H1 (cell line): ENCODE data around the gene CD81. TPM values are rescaled to one million over a fixed set of nuclear protein-coding genes. Genes with fewer than 3 reads are reported as not detected.

Source experiments
- CTCF ChIA-PET: fragments of 300-600 bp; sonication (Branson Sonifier 250); formaldehyde crosslinking; loops from one replicate; lab custom pipeline; 2021; ENCODE audit not compliant: partially characterized antibody; lab: Charles Lee
- POLR2A ChIA-PET: fragments of 300-600 bp; sonication (Branson Sonifier 250); formaldehyde crosslinking; loops from one replicate; lab custom pipeline; 2021; ENCODE audit warnings: inconsistent platforms; ENCODE audit not compliant: partially characterized antibody; lab: Charles Lee
- DNase-seq, 2 experiments: peaks; one replicate each; pipeline versions ENCODE4 v3.0.0 to v3.0.0-alpha.2; 2010 to 2022; ENCODE audit warnings: low spot score in 2 of 2, low read depth in 1 of 2, mixed read lengths in 1 of 2
- FAIRE-seq: peaks from 2 replicates; lab custom pipeline; 2011; peaks lifted over from hg19 to GRCh38; lab: Jason Lieb, UNC
- H2AFZ ChIP-seq: 2 replicates; pipeline ENCODE4 v1.8.1; 2012; ENCODE audit warnings: low read length, inconsistent platforms
- H2AK5ac ChIP-seq: 2 replicates; pipeline ENCODE4 v1.6.1; 2013; ENCODE audit warnings: low read depth, low read length
- H2BK120ac ChIP-seq: replicated peaks from 2 replicates; pipeline ENCODE3; 2013; ENCODE audit warnings: low read depth, low read length, inconsistent platforms
- H2BK12ac ChIP-seq: 2 replicates; pipeline ENCODE4 v1.6.1; 2013; ENCODE audit warnings: low read depth, low read length
- H2BK15ac ChIP-seq: 2 replicates; pipeline ENCODE4 v1.6.1; 2013; ENCODE audit warnings: low read length
- H2BK20ac ChIP-seq: 2 replicates; pipeline ENCODE4 v1.6.1; 2013; ENCODE audit warnings: low read length
- H2BK5ac ChIP-seq: 2 replicates; pipeline ENCODE4 v1.6.1; 2013; ENCODE audit warnings: low read depth, low read length
- H3K14ac ChIP-seq: 2 replicates; pipeline ENCODE4 v1.6.1; 2013; ENCODE audit warnings: inconsistent platforms; ENCODE audit not compliant: insufficient read length
- H3K18ac ChIP-seq: 2 replicates; pipeline ENCODE4 v1.6.1; 2013; ENCODE audit warnings: low read length; ENCODE audit errors: extremely low read depth
- H3K23ac ChIP-seq: 2 replicates; pipeline ENCODE4 v1.6.1; 2013; ENCODE audit warnings: inconsistent platforms; ENCODE audit not compliant: insufficient read length
- H3K23me2 ChIP-seq: 2 replicates; pipeline ENCODE4 v1.6.1; 2013; ENCODE audit warnings: low read depth, low read length
- H3K27ac ChIP-seq: 2 replicates; pipeline ENCODE4 v1.6.1; 2011; ENCODE audit warnings: low read depth, low read length, inconsistent platforms
- H3K27me3 ChIP-seq, 4 experiments: replicated peaks in 1 of 4; 1 replicate in 1 of 4; 2 replicates in 3 of 4; pipeline versions ENCODE4 v1.6.1 to v1.8.1; 2011 to 2013; ENCODE audit warnings: low read length in 3 of 4, mild to moderate bottlenecking in 3 of 4, inconsistent platforms in 2 of 4, mixed read lengths in 2 of 4, moderate library complexity in 1 of 4; ENCODE audit not compliant: control insufficient read depth in 3 of 4, insufficient read depth in 3 of 4; ENCODE audit errors: extremely low read depth in 1 of 4
- H3K36me3 ChIP-seq, 4 experiments: 2 replicates each; pipeline versions ENCODE4 v1.6.1 to v1.8.1; 2011 to 2013; ENCODE audit warnings: mild to moderate bottlenecking in 4 of 4, low read length in 3 of 4, moderate library complexity in 2 of 4, control low read depth in 1 of 4, inconsistent platforms in 1 of 4; ENCODE audit not compliant: insufficient read depth in 4 of 4, control insufficient read depth in 2 of 4
- H3K4ac ChIP-seq: replicated peaks from 2 replicates; pipeline ENCODE3; 2013; ENCODE audit warnings: low read length, low read depth, mixed read lengths, inconsistent platforms; ENCODE audit not compliant: insufficient read length
- H3K4me1 ChIP-seq, 4 experiments: replicated peaks in 1 of 4; 1 replicate in 1 of 4; 2 replicates in 3 of 4; pipeline versions ENCODE4 v1.6.1 to v1.8.1; 2011 to 2013; ENCODE audit warnings: low read length in 3 of 4, inconsistent platforms in 2 of 4, mixed read lengths in 1 of 4; ENCODE audit not compliant: insufficient read depth in 4 of 4, control insufficient read depth in 3 of 4
- H3K4me2 ChIP-seq, 2 experiments: 2 replicates each; pipeline versions ENCODE4 v1.6.1 to v1.8.1; 2011 to 2013; ENCODE audit warnings: low read depth in 2 of 2, low read length in 2 of 2, control low read depth in 1 of 2, inconsistent platforms in 1 of 2, mild to moderate bottlenecking in 1 of 2; ENCODE audit not compliant: insufficient read depth in 1 of 2
- H3K4me3 ChIP-seq, 4 experiments: fragments of 200-600, 300-600 bp in 1 of 4; sonication (generic), shearing (Covaris generic), sonication (Bioruptor Twin) in 1 of 4; 2 replicates each; pipeline versions ENCODE4 v1.5.1 to v1.8.1; 2011 to 2016; ENCODE audit warnings: low read length in 4 of 4, low read depth in 3 of 4, control low read depth in 2 of 4, inconsistent platforms in 2 of 4, mild to moderate bottlenecking in 2 of 4, mixed read lengths in 1 of 4, moderate library complexity in 1 of 4; ENCODE audit not compliant: insufficient read depth in 2 of 4; ENCODE audit errors: extremely low read depth in 1 of 4
- H3K56ac ChIP-seq: replicated peaks from 2 replicates; pipeline ENCODE3; 2013; ENCODE audit warnings: low read depth, mild to moderate bottlenecking, mixed read lengths, low read length, inconsistent platforms; ENCODE audit not compliant: insufficient read length
- H3K79me1 ChIP-seq: 2 replicates; pipeline ENCODE4 v1.6.1; 2013; ENCODE audit warnings: low read depth, low read length, control low read depth
- H3K79me2 ChIP-seq, 2 experiments: 2 replicates each; pipeline versions ENCODE4 v1.6.1 to v1.8.1; 2012 to 2013; ENCODE audit warnings: low read length in 2 of 2, mild to moderate bottlenecking in 2 of 2, inconsistent platforms in 1 of 2; ENCODE audit not compliant: insufficient read depth in 2 of 2, control insufficient read depth in 1 of 2
- H3K9ac ChIP-seq, 4 experiments: replicated peaks in 1 of 4; 1 replicate in 1 of 4; 2 replicates in 3 of 4; pipeline versions ENCODE4 v1.6.1 to v1.8.1; 2011 to 2013; ENCODE audit warnings: low read depth in 3 of 4, low read length in 3 of 4, control low read depth in 2 of 4, mild to moderate bottlenecking in 2 of 4, moderate library complexity in 2 of 4, inconsistent platforms in 1 of 4; ENCODE audit errors: extremely low read depth in 1 of 4
- H3K9me3 ChIP-seq, 2 experiments: 2 replicates each; pipeline versions ENCODE4 v1.6.1 to v1.8.1; 2012 to 2013; ENCODE audit warnings: mild to moderate bottlenecking in 2 of 2, moderate library complexity in 2 of 2, control low read depth in 1 of 2, inconsistent platforms in 1 of 2, low read depth in 1 of 2, low read length in 1 of 2, mixed read lengths in 1 of 2; ENCODE audit not compliant: insufficient read depth in 2 of 2
- H4K20me1 ChIP-seq, 2 experiments: replicated peaks in 1 of 2; 2 replicates each; pipeline versions ENCODE3 to v1.8.1; 2011 to 2013; ENCODE audit warnings: inconsistent platforms in 2 of 2, low read length in 2 of 2, mild to moderate bottlenecking in 1 of 2; ENCODE audit not compliant: insufficient read depth in 2 of 2, control insufficient read depth in 1 of 2
- H4K5ac ChIP-seq: 2 replicates; pipeline ENCODE4 v1.6.1; 2013; ENCODE audit warnings: low read length, low read depth, mixed read lengths, inconsistent platforms; ENCODE audit not compliant: insufficient read length
- H4K8ac ChIP-seq: 2 replicates; pipeline ENCODE4 v1.8.0; 2013; ENCODE audit warnings: mild to moderate bottlenecking, moderate library complexity, low read length, inconsistent platforms; ENCODE audit not compliant: insufficient read depth; ENCODE audit errors: extremely low read depth
- H4K91ac ChIP-seq: replicated peaks from 2 replicates; pipeline ENCODE3; 2013; ENCODE audit warnings: low read length, mixed read lengths, inconsistent platforms; ENCODE audit not compliant: insufficient read length
- BACH1 ChIP-seq: IDR thresholded peaks from 2 replicates; pipeline ENCODE4 v1.6.1; 2012; ENCODE audit warnings: low read length, improper control_type of control experiment
- CEBPB ChIP-seq: IDR thresholded peaks from 2 replicates; pipeline ENCODE4 v1.6.1; 2012; ENCODE audit warnings: low read depth, low read length
- FOSL1 ChIP-seq: IDR thresholded peaks from 2 replicates; pipeline ENCODE4 v1.6.1; 2011; ENCODE audit warnings: mild to moderate bottlenecking, low read depth, low read length, moderate library complexity; ENCODE audit not compliant: insufficient read depth
- HDAC2 ChIP-seq, 2 experiments: fragments of 300-600 bp in 1 of 2; sonication (generic) in 1 of 2; IDR thresholded peaks; 2 replicates each; pipeline ENCODE4 v1.6.1; 2011 to 2012; ENCODE audit warnings: low read depth in 2 of 2, low read length in 2 of 2, mild to moderate bottlenecking in 2 of 2, moderate library complexity in 2 of 2, borderline replicate concordance in 1 of 2, inconsistent platforms in 1 of 2
- PHF8 ChIP-seq: fragments of 200-600 bp; sonication (generic); conservative IDR thresholded peaks from 2 replicates; pipeline ENCODE4 v1.7.1; 2012; ENCODE audit warnings: low read depth, mild to moderate bottlenecking, inconsistent platforms, low read length, moderate library complexity
- RFX5 ChIP-seq: IDR thresholded peaks from 2 replicates; pipeline ENCODE4 v1.6.1; 2011; ENCODE audit warnings: low read depth, low read length, improper control_type of control experiment, borderline replicate concordance
- SP1 ChIP-seq: IDR thresholded peaks from 2 replicates; pipeline ENCODE4 v1.6.1; 2011; ENCODE audit warnings: low read depth, low read length
- SRF ChIP-seq: IDR thresholded peaks from 2 replicates; pipeline ENCODE4 v1.6.1; 2011; ENCODE audit warnings: mild to moderate bottlenecking, low read depth, low read length, moderate library complexity
- SUZ12 ChIP-seq: fragments of 200-600 bp; sonication (generic); IDR thresholded peaks from 2 replicates; pipeline ENCODE4 v1.6.1; 2012; ENCODE audit warnings: mild to moderate bottlenecking, inconsistent platforms, low read length, moderate library complexity, mixed read lengths
- WGBS, 2 experiments: shearing (Covaris generic) in 1 of 2; methylation state at CpG; one replicate each; pipeline versions ENCODE4 v1.1.6 to v1.1.7; 2013 to 2015; ENCODE audit warnings: low lambda C conversion rate in 2 of 2, mixed read lengths in 2 of 2, inconsistent platforms in 1 of 2, low coverage in 1 of 2, missing lambda C conversion rate in 1 of 2; ENCODE audit not compliant: insufficient replicate concordance in 2 of 2, insufficient coverage in 1 of 2, insufficient read length in 1 of 2; ENCODE audit errors: extremely low coverage in 1 of 2, missing lambda C conversion rate in 1 of 2; 5-methylcytosine and 5-hydroxymethylcytosine counted together
- polyA plus RNA-seq, 7 experiments: library from polyadenylated mRNA; depleted of rRNA in 3 of 7; stranded (reverse) in 5 of 7; unstranded in 2 of 7; fragments of >200 nt in 5 of 7; fragments of 200-250 nt in 2 of 7; gene quantifications; 1 replicate in 5 of 7; 2 replicates in 1 of 7; 4 replicates in 1 of 7; pipeline versions ENCODE4 v1.2.1 to v1.2.3, GENCODE V29; 2011 to 2013; ENCODE audit warnings: missing spikeins in 2 of 7, mixed read lengths in 2 of 7
- total RNA-seq: library from RNA; stranded (reverse); fragmentation: NEBNext Ultra II Directional; extraction: Animal tissue kit (Norgen Biotek cat#: 25700); gene quantifications from 2 replicates; pipeline ENCODE4 v1.2.1, GENCODE V29; 2021
- TF ChIP-seq, protein P1 (sequence below): IDR thresholded peaks from 2 replicates; pipeline ENCODE4 v1.6.1; 2012; ENCODE audit warnings: inconsistent platforms

The CD81 gene
- total and polyA plus RNA-seq, 2 of the 8 experiments (the other 6 are each of a cell fraction or from before 2014, with no cell fraction given), result 238 to 309 TPM

DNA sequence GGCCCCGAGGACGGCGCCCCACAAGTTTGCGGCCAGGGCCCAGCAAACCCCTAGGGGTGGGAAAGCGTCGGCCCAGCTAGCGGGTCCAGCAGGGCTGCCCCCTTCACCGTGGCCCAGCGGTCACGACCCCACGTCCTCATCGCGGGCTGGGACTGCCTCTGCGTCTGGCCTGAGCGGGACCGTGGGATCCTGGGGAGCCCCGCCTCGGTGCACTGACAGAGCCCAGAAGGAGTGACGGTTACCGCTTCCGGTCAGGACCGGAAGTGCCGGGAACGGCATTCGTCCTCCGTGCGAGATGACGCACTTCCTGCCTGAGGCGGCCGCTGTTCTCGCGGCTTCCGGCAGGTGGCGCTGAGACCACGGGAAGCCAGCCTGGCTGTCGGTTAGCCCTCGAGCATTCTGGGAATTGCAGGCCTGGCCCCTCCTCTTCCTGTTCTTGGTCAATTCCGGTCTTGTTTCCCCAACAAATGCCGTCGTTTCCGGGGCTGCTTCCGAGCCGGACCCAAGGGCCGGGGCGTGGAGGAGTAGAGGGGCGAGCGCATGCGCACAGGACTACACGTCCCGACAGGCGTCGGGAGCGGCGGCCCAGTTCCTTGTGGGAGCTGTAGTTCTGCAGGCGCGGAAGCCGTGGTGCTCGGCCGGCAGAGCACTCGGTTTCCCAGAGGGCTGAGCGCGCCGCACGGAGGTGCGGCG is 23.1 kb downstream of the CD81 start, which contains the start of gene TSSC4:
TSS of gene TSSC4 (plus strand) at position 682 of the 693 bp plus-strand sequence. CDS start 1,884 bp downstream, outside the sequence.
- H3K79me2 ChIP-seq, result peaks cover 0 to 14% of the 10 kb centered on the region in 2 experiments; a peak in 3 of 4 replicates
- H2BK12ac ChIP-seq, result no peak within 1 kb of the TSS
- no peaks in the 10 kb centered on the region for H3K9me3 ChIP-seq
- no peaks in the 10 kb centered on the region; the same call in 1 of the 2 replicates for H3K79me1 ChIP-seq
- FAIRE-seq, result peak; percentile 84
- no peak within 1 kb of the TSS for H2AFZ ChIP-seq
- H4K91ac ChIP-seq, result peak within 1 kb of the TSS; percentile 82
- ChIA-PET CTCF (interaction anchor here (0.8 to 14.1 kb wide), 13 partner anchors 10 to 131 kb away, joined by 4 to 196 read pairs (median 6); no protein-coding TSS in a partner anchor), POLR2A (interaction anchor here (0.7 to 5.0 kb wide), 13 partner anchors 9 to 101 kb away, joined by 3 to 42 read pairs (median 4); partner anchors contain the start of gene CD81)
- H3K9ac ChIP-seq, result peak within 1 kb of the TSS; percentile 85 to 93 (median 91)
- H3K23me2 ChIP-seq, result peaks cover 12% of the 10 kb centered on the region
- no peak within 1 kb of the TSS for H2BK15ac ChIP-seq
- H3K4me2 ChIP-seq, result peak within 1 kb of the TSS; percentile 81 to 86
- WGBS, 2 experiments, result 4% methylated on average over 58 of the region's 66 CpGs; no CpG with 5 or more reads in 1 of the 2 experiments
- H3K4ac ChIP-seq, result peak within 1 kb of the TSS; percentile 32
- no peak within 1 kb of the TSS for H2BK20ac ChIP-seq
- peak within 1 kb of the TSS; percentile 78 for H3K27ac ChIP-seq
- peak within 1 kb of the TSS; percentile 87 for H4K8ac ChIP-seq
- H2AK5ac ChIP-seq, result 0 out of 2 replicates have a peak within 1 kb of the TSS, but pooled peaks have one; percentile 49
- no peak within 1 kb of the TSS for H3K23ac ChIP-seq
- H2BK5ac ChIP-seq, result peak within 1 kb of the TSS; percentile 71
- H2BK120ac ChIP-seq, result no peak within 1 kb of the TSS
- H3K4me1 ChIP-seq, result peaks cover 0 to 17% (median 6%) of the 10 kb centered on the region in 4 experiments; a peak in 5 of 7 replicates
- H3K36me3 ChIP-seq, result peaks cover 4 to 32% (median 10%) of the 10 kb centered on the region in 4 experiments; a peak in 5 of 8 replicates
- H4K20me1 ChIP-seq, result peaks cover 6 to 8% of the 10 kb centered on the region in 2 experiments
- peak within 1 kb of the TSS; percentile 86 to 98 (median 97) for H3K4me3 ChIP-seq
- peak within 1 kb of the TSS; percentile 78 for H3K18ac ChIP-seq
- no peak within 1 kb of the TSS for H3K14ac ChIP-seq
- peak within 1 kb of the TSS; percentile 62 for H4K5ac ChIP-seq
- H3K56ac ChIP-seq, result peak within 1 kb of the TSS; percentile 39
- peak; percentile 100 for DNase-seq
- H3K27me3 ChIP-seq, result no peaks in the 10 kb centered on the region
- TF ChIP-seq PHF8 (peak; percentile 67), BACH1 (no peak), CEBPB (peak; percentile 51; the same call in 1 of the 2 replicates), SP1 (peak; percentile 84), FOSL1 (no peak), SUZ12 (no peak), SRF (0 out of 2 replicates have a peak, but pooled peaks have one; percentile 0), RFX5 (no peak), HDAC2 (IDR thresholded peaks at IDR 0.05; ENCODE audit: borderline replicate concordance in 1 of 2, low read depth in 2 of 2, low read length in 2 of 2) (peak in 1 of 2 experiments; percentile 64; a peak in 1 of 4 replicates)
- TF ChIP-seq, protein P1, sequence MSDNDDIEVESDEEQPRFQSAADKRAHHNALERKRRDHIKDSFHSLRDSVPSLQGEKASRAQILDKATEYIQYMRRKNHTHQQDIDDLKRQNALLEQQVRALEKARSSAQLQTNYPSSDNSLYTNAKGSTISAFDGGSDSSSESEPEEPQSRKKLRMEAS, result peak; percentile 76
